Activated B cell treated with CpG ODN at 0.5 μM for 24 hours (primary cell): ENCODE data around the gene CAPZA3. TPM values are rescaled to one million over a fixed set of nuclear protein-coding genes. Genes with fewer than 3 reads are reported as not detected.
"Not testable (repeated sequence)": the region's sequence is repeated elsewhere in the genome, so short reads cannot be mapped to it uniquely, and the experiment has no call there.

Source experiments
- ATAC-seq: fragments of 200-7000 bp; cut with Tn5 transposase; one replicate; pipeline ENCODE4 v1.10.0; 2021; ENCODE audit warnings: low read depth, mild to moderate bottlenecking, moderate library complexity
- CTCF ChIA-PET: fragments of 350-600 bp; sonication (Branson Sonifier 250); formaldehyde crosslinking; loops from one replicate; lab custom pipeline; 2021; ENCODE audit warnings: antibody characterized with exemption; lab: Charles Lee
- POLR2A ChIA-PET: fragments of 350-600 bp; sonication (Branson Sonifier 250); formaldehyde crosslinking; loops from one replicate; lab custom pipeline; 2021; ENCODE audit warnings: antibody characterized with exemption; lab: Charles Lee
- DNase-seq: peaks from one replicate; pipeline ENCODE4 v3.0.0; 2022
- H3K27ac Mint-ChIP-seq: one replicate; pipeline ENCODE4 v1.8.0; 2020; ENCODE audit warnings: mixed read lengths
- H3K27me3 Mint-ChIP-seq: one replicate; pipeline ENCODE4 v1.8.0; 2021; ENCODE audit warnings: mixed read lengths
- H3K36me3 Mint-ChIP-seq: one replicate; pipeline ENCODE4 v1.8.0; 2021; ENCODE audit warnings: low read depth, mixed read lengths
- H3K4me1 Mint-ChIP-seq: one replicate; pipeline ENCODE4 v1.8.0; 2021; ENCODE audit warnings: mixed read lengths
- H3K4me3 Mint-ChIP-seq: one replicate; pipeline ENCODE4 v1.8.0; 2020; ENCODE audit warnings: mild to moderate bottlenecking, mixed read lengths
- H3K9me3 Mint-ChIP-seq: one replicate; pipeline ENCODE4 v1.8.0; 2020; ENCODE audit warnings: mixed read lengths
- intact Hi-C: fragments of 100-400 bp; cut with micrococcal nuclease; formaldehyde crosslinking; loops from one replicate; pipeline ENCODE4 v1.15.1; 2024
- total RNA-seq: library from RNA; stranded (reverse); gene quantifications from 2 replicates; pipeline ENCODE4 v1.2.3, GENCODE V29; 2022
- TF ChIP-seq, protein P1 (sequence below): fragments of 200-600 bp; IDR thresholded peaks from one replicate; pipeline ENCODE4 v1.8.0; 2022; ENCODE audit warnings: antibody characterized with exemption, mild to moderate bottlenecking

The CAPZA3 gene
- total RNA-seq, 1 donor from 2014 or later: not detected

DNA sequence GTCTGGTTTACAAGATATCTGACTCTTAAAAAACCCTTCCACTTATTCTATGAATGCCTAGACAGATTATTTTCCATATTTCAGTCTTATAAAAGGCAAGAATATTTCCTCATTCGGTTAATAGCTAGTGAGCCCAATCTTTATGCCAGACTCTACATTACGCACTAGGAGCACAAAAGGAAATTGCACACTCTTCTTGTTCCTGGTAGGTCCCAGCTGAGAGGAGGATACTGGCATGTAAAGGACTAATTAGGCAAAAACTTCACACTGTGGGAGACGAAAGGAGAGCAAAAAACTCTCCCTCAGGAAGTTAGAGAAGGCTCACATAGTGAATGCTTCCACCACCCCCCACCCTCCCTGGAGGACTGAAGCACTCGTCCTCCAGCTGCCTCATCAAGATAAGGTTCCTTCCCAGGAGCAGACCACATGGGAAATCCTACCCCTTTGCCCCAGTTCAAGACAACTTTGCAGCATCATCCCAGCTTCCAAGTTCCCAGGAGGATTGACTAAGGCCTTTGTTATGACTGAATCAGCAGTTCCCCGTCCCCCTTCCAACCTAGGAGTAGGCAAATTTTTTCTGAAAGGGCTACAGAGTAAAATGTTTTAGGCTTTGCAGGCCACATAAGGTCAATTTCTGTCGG is 14.5 kb downstream of the CAPZA3 start:
- no peaks in the 10 kb centered on the region for H3K27me3 Mint-ChIP-seq
- no peak overlapping the region for H3K27ac Mint-ChIP-seq
- DNase-seq (no peak), ATAC-seq (no peak)
- H3K4me1 Mint-ChIP-seq: no peaks in the 10 kb centered on the region
- CTCF ChIA-PET: no interaction called here
- intact Hi-C loops: no loop called here
- no peaks in the 10 kb centered on the region for H3K36me3 Mint-ChIP-seq
- POLR2A ChIA-PET: no interaction called here
- TF ChIP-seq, protein P1, sequence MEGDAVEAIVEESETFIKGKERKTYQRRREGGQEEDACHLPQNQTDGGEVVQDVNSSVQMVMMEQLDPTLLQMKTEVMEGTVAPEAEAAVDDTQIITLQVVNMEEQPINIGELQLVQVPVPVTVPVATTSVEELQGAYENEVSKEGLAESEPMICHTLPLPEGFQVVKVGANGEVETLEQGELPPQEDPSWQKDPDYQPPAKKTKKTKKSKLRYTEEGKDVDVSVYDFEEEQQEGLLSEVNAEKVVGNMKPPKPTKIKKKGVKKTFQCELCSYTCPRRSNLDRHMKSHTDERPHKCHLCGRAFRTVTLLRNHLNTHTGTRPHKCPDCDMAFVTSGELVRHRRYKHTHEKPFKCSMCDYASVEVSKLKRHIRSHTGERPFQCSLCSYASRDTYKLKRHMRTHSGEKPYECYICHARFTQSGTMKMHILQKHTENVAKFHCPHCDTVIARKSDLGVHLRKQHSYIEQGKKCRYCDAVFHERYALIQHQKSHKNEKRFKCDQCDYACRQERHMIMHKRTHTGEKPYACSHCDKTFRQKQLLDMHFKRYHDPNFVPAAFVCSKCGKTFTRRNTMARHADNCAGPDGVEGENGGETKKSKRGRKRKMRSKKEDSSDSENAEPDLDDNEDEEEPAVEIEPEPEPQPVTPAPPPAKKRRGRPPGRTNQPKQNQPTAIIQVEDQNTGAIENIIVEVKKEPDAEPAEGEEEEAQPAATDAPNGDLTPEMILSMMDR: no peak
- H3K4me3 Mint-ChIP-seq: no peak overlapping the region
- H3K9me3 Mint-ChIP-seq: peaks cover 2% of the 10 kb centered on the region

DNA sequence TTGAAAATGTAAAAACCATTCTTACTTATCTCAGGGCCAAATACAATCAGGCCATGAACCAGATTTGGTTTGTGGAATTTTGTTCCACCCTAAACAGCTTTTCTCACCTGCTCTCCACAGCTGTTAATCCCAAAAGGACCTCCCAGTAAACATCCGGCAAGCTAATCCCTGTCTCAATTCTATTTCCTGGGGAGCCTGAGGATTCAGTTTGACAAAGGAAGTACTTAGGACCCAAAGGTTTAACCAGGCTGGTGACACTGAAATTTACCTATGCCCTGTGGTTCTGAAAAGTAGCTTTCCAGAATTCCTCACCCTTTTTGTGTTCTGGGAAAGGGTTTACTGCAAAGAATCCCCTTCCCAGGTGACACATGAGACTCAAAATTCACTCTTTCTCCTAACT is 15.0 kb downstream of the CAPZA3 start:
- TF ChIP-seq, protein P1: no peak
- DNase-seq: no peak
- Mint-ChIP-seq H3K27ac (no peak overlapping the region), H3K27me3 (no peaks in the 10 kb centered on the region), H3K9me3 (peaks cover 2% of the 10 kb centered on the region), H3K4me3 (no peak overlapping the region), H3K4me1 (no peaks in the 10 kb centered on the region), H3K36me3 (no peaks in the 10 kb centered on the region)
- intact Hi-C loops: no loop called here
- ChIA-PET POLR2A (no interaction called here), CTCF (no interaction called here)
- ATAC-seq: no peak

DNA sequence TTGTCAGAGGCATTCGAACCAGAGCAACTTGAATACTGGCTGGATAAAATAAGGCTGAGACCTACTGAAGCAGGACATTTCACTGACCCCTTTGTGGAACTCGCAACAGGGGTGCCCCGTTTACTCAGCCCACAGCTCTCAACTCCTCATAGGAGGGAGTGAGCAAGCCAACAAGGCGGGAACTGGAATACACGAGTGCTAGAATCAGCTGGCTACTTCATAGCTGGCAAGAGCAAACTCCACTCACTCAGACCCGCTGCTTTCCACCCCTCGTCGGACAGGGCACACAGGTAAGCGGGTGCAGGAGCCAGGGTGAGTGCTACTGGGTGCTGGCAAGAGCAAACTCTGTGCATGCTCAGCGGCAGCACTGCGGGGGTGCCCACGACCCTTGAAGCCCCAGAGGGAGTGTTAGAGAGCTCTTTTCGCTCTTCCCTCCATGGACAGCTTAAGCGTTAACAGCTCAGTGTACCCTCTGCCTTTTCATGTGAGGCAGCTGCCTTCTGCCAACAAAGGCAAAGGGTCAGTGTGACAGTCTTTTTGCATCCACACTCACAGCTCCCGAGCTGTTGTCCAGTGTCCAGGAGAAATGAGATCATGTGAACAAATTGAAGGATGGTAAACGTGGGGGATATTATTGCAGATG is 15.7 kb downstream of the CAPZA3 start:
- no peak for DNase-seq
- H3K9me3 Mint-ChIP-seq: peaks cover 2% of the 10 kb centered on the region
- no peak overlapping the region for H3K27ac Mint-ChIP-seq
- TF ChIP-seq, protein P1: no peak
- no peaks in the 10 kb centered on the region for H3K27me3 Mint-ChIP-seq
- no peaks in the 10 kb centered on the region for H3K36me3 Mint-ChIP-seq
- ChIA-PET POLR2A (interaction anchor here (0.5 kb wide), 1 partner anchor 1878 kb away, joined by 5 read pairs; no protein-coding TSS in a partner anchor), CTCF (no interaction called here)
- ATAC-seq: no peak
- no peak overlapping the region for H3K4me3 Mint-ChIP-seq
- intact Hi-C loops: no loop called here
- no peaks in the 10 kb centered on the region for H3K4me1 Mint-ChIP-seq

DNA sequence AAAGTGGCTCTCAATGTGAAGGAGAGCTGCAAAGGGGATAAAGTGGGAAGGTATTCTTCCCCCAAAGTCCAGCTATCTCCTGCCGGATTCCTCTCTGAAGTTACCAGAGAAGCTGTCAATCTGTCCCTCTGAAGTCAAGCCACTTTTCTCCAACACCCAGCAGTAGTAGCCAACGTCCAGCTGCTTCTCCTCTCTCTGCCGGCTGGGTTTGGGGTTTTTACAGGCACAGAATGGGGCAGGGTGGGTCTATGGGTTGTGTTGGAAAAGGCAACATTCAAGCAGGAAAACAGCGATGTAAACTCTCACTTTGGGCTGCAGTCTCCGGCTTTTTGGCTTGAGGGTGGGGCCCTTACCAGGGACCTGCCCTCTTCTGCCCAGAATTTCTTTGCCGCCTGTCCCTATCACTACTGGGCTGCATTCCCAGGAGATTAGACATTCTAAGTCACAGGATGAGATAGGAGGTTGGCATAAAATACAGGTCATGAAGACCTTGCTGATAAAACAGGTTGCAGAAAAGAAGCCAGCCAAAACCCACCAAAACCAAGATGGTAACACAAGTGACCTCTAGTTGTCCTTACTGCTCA is 16.3 kb downstream of the CAPZA3 start:
- ATAC-seq: no peak
- Mint-ChIP-seq H3K9me3 (peaks cover 2% of the 10 kb centered on the region), H3K27me3 (no peaks in the 10 kb centered on the region), H3K27ac (no peak overlapping the region), H3K36me3 (no peaks in the 10 kb centered on the region), H3K4me3 (no peak overlapping the region), H3K4me1 (no peaks in the 10 kb centered on the region)
- TF ChIP-seq, protein P1: no peak
- DNase-seq: no peak
- CTCF ChIA-PET: no interaction called here
- POLR2A ChIA-PET: interaction anchor here (0.5 kb wide), 1 partner anchor 1878 kb away, joined by 5 read pairs; no protein-coding TSS in a partner anchor
- intact Hi-C loops: no loop called here

DNA sequence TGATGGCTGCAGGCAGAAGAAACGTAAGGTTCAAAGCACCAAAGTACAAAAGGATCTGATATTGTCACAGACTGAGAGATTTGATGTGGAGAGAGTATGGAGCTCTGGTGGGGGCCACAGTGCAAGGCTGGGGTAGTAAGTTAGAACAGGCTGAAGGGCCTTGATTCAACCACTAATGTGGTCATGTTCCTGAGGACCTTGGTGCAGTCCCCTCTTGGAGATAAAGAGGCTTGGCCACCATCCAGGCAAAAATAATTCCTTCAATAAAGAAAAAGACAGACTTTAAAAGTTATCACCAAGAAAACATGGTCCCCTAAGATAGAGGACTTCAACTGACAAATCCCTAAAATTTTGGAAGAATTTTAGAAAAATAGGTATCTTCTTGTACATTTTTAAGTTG is 17.4 kb downstream of the CAPZA3 start:
- intact Hi-C loops: no loop called here
- TF ChIP-seq, protein P1: no peak
- no peak for ATAC-seq

DNA sequence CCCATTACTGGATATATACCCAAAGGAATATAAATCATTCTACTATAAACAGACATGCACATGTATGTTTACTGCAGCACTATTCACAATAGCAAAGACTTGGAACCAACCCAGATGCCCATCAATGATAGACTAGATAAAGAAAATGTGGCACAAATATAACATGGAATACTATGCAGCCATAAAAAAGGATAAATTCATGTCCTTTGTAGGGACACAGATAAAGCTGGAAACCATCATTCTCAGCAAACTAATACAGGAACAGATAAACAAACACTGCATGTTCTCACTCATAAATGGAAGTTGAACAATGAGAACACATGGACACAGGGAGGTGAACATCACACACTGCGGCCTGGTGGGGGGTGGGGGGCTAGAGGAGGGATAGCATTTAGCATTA is 28.6 kb downstream of the CAPZA3 start:
- H3K27me3 Mint-ChIP-seq, POLR2A ChIA-PET, H3K4me3 Mint-ChIP-seq, DNase-seq, ATAC-seq, H3K4me1 Mint-ChIP-seq, H3K27ac Mint-ChIP-seq, H3K36me3 Mint-ChIP-seq, CTCF ChIA-PET, intact Hi-C loops: not testable (repeated sequence)
- H3K9me3 Mint-ChIP-seq: peaks cover 10% of the 10 kb centered on the region

More for the DNA sequence above, 17.4 kb downstream of the CAPZA3 start:
- ChIA-PET CTCF (no interaction called here), POLR2A (no interaction called here)
- no peak for DNase-seq
- Mint-ChIP-seq H3K36me3 (no peaks in the 10 kb centered on the region), H3K4me3 (no peak overlapping the region), H3K27ac (no peak overlapping the region), H3K9me3 (peaks cover 2% of the 10 kb centered on the region), H3K27me3 (no peaks in the 10 kb centered on the region), H3K4me1 (no peaks in the 10 kb centered on the region)
